NCI-H748 treated with DMSO at 0.1 percent for 48 hours (cell line): ENCODE data around the gene PLA1A.

ENCODE experiments used
- DNase-seq: peaks from one replicate; lab custom pipeline; 2025; lab: John Stamatoyannopoulos, UW

The PLA1A gene

DNA sequence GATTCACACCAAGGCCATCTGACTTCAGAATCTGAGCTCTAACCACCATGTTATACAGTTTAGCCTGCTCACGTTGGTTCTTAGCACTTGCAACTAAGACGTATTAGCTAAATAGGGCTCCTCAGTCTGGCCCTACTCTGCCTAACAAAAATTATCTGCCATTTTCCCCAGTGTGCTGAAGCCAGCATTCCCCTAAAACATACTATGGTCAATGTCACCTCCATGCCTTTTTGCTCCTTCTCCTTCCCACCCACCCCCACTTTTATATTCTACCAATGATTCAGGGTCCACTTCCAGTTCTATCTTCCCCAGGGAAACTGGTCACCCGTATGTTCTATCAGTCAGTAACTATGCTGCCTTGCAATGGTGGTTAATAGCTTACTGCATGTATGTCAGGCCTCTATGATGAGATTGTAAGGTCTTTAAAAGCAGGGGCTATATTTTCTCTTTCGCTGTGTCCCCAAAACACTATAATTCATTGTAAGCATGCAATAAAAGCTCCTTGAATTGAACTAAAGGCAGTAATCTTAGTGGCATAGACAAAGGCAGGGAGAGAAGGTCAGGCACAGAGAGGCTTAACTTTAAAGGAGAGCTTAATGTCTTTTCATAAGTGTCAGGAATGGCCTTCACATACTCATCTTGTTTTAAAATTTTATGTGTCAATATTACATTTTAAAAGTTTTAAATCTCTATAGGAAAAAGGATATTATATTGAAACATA, 39.4 kb downstream of the PLA1A start:
- no peak for DNase-seq

DNA sequence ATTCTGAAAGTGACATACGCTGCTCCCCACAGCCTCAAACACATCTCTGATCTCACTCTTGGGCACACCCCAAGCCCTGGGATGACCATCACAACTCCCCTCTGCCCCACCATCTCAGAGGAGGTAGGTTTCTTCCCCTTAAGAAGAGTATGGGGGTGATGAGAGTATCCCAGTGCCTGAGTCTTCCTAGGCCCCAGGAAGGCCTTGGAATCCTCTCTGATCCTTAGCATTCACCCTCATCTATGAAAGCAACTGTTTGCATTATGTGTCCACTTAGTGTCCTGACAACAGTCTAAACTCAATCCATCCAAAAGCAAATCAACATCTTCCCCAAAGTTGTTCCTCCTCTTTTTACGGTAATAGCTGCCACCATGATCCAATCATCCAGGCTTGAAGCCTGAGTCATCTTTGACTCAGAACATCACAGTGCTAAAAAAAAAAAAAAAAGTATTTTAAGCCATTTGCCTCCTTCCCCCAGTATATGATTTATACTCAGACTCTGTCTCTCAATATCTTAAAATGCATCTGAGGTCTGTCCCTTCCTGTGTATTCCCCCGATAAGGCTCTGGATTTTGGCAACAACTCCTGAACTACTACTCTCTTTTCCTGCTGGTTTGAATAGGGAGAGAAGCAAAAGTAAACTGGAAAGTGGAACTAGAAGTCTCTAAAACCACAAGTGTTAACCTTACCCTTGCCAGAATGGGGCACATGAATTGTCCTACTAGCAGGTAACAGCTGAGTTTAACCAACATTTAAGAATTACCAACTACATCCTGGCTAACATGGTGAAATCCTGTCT, 40.2 kb downstream of the PLA1A start:
- DNase-seq, result no peak

DNA sequence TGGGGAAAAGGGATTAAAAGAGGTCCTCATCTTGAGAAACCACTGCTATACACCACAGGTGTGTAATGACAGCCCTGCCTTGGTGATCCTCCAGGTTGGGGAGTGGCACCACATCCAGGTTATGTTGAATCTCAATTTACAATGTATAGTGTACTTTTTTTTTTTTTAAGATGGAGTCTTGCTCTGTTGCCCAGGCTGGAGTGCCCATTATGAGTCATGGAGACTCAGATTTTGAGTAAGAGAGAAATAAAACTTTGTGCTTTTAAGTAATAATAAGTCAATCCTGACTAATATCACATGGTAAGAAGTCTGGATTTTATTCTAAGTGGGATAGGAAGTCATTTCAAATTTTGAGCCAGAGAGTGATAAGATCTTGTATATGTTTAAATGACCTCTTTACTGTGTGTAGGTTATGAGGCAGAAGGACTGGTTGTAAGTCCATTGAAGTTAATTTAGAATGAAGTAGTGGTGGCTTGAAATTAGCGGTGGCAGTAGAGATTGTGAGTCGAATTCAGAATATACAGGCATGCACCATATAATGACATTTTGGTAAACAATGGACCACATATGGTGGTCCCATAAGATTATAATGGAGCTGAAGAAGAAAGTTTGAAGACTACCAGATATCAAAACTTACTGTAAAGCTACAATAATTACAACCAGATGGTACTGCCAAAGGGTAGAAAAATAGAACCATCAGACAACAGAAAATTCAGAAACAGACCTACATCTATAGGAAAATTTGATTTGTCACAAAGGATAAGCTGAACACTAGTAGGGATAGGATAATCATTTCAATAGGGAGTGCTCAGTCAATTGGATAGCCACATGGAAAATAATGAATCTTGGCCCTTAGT, 42.0 kb downstream of the PLA1A start:
- DNase-seq, result no peak

DNA sequence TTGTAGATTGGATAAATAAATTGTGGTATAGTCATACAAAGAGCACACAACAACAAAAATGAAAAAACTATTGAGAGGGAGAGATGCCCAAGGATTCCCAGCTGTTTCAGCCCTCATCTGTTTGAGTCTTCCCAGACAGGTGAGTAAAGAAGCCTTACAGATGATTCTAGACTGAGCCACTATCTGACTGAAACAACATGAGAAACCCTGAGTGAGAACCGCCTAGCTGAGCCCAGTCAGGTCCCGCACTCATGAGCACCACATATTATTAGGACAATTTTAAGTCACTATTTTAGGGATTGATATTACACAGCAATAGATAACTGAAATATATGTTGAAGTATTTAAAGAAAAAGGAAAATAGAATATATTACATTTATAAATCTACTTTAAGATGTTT, 43.7 kb downstream of the PLA1A start:
- no peak for DNase-seq

DNA sequence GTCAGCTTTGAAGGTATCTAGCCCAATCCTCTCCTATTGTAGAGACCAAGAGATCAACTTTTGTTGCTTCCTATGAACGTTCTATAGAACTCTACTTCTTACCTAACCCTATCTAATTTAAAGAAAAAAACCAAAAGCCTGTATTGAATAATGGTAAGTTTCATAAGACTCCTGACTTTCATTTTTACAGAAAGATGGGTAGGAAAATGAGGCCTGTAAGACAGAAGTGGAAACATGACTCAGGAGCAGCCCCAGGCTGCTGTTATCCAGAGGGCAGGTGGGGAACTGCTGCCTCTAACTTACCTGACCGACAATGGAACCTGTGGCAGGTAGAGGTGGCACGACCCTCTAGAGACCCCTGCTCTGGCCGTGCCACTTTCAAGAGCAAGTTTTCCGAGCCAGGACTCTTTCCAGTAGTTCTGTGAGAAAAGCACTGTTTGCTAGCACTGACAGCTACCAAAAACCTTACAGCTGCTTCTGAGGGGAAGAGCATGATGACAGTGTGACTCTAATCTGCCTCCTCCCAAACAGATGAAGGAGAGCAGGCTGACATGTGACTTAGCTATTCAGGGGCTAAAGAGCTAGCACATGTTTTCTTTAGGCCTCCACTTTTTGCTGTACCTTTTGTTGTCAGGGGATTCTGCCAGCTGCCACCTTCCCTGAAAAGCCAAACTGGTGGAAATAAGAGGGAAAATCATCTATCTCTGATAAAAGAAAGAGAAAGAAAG, 45.2 kb downstream of the PLA1A start:
- no peak for DNase-seq

DNA sequence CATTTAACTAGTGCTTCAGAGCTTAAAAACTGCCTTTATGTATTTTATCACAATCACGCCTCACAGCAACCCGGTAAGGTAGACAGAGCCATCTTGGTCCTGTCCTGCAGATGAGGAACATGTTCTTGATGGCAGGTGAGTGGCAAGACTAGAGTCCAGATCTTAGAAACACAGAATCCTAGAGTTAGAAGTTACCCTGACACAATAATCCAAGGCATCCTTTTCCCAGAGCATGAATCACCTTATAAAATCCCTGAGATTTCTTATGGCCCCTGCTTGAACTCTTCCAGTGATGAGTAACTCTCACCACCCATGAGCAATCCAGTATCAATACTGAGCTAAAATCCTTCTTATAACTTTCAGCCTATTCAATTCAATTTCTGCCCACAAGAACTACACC, 45.8 kb downstream of the PLA1A start:
- no peak for DNase-seq

DNA sequence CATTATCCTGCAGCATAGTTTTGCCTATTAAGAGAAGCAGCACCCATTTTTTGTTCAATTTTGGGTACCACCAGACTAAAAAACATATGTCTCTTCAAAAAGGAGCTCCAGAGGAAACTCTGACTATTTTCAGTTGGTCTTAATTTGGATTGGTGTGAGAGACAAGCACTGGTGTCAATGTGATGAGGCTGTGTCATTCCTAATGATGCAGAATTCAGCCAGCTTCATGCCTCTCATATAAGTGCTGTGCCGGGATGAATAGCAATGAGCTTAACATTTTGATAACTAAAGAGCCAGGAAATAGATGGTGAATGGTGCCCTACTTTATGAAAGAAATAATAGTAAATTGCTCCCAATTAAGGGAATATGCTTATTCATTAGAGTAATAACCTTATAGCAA, 46.8 kb downstream of the PLA1A start:
- DNase-seq, result no peak

DNA sequence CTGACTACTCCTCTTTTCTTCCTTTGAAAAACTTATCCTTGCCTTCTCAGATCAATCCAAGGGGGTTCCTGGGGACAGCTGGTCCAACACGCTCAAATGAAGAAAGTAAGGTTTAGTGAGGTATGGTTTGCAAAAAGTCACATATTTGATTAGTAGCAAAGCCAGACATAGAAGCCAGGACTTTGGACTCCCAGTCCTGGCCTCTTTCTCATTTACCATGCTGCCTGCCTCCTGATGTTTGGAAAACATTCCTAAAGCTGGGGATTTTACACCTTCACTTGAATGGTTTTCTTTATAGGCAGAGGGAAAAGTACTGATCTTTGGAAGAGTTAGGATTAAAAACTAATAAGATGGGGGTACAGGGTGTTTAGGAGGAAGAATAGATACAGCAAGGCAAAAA, 48.1 kb downstream of the PLA1A start:
- no peak for DNase-seq

DNA sequence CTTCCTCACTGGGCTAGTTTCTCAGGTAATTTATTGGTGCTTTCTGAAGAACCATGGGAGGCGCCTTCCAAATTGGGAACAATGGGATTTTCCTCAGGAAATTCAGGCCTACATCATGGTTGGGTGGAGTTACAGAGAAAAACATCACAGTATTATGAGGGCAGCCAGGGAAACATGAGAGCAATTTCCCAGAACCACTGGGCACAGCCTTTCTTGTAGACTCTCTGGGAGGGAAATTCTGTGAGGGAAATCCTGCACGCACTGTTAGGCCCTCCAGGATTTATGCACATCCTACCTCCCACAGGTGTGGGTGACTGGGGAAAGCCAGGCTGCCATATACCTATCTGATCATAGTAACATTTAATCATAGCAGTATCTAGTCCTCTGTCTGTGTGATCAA, 49.5 kb downstream of the PLA1A start:
- no peak for DNase-seq

DNA sequence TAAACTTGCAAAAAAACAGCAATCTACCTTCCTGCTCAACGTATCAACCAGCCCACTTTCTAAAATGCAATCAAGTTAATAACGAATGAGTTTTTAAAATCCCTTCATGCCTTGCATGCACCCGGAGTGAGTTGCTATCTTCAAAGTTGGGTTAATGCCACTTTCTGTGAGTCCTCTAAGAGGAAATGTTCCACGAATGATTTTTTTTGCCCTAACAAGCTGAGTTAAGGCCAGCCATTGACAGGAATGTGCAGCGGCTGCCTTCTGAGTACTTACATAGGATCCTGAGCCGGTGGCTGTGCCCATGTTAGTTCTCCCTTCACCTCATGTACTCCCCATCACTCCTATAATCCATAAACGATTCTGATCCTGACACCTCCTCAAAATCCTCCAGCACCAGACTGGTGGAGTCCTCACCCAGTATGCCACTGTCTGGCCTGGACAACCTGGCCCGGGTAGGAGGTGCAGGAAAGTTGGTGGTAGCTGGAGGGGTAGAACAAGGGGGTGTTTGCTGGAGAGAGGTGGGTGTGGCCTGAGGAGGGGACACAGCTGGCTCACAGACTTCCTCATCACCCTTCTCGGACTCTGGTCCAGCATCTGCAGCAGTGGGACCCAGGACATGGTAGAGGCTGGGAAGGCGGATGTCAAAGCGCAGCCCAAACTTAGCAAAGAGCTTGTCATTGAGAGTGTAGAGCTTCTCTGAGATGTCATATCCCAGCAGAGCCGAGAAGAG, 50.3 kb downstream of the PLA1A start:
- no peak for DNase-seq

DNA sequence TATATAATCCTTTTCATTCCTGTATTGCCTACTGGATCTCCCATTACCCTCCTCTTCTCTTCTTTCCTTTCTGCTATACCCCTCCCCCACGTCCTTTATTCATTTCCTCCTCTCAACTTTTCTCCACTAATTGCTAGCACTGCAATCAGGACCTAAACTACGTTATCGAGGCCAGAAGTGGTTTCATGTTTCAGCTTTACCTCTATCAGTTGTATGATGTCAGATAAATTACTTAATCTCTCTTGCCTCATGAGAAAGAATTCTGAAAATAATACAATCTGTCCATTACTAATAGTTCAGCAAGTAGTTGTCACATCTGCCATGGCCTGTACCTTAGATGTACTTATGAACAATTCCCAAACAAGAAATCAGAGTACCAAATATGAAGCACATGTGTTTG, 52.1 kb downstream of the PLA1A start:
- no peak for DNase-seq

DNA sequence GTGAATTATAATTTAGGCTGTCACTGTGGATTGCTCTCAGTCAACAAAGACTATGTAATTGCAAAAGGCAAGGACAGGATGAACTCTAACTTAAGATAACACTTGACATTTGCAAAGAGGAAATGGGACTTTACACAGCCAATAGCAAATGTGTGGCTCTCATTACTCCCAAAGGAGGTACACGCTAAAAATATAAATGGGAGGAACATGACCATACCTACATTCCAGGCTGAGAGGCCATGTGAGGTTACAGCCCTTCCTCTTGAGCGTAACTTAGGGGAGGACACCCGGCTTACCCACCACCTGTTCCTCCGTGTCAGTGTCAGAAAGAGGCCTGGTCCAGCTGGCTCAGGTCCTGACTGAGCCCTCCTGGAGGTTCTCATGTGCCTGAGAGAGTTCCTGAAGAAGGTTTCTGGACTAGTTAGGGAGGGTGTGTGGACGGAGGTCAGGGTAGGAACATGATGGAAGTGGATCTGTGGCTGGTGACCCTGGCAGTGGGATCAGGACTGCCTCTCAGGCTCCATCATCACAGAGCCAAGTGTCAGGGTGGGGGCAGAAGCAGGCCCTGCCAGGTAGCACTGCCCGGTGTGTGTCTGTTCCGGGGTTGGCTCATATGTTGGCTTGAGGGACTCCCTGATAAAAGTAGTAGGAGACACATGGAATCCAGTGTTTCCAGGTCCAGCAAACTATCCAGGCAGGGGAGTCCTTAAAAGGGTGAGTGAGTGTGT, 54.8 kb downstream of the PLA1A start:
- no peak for DNase-seq

DNA sequence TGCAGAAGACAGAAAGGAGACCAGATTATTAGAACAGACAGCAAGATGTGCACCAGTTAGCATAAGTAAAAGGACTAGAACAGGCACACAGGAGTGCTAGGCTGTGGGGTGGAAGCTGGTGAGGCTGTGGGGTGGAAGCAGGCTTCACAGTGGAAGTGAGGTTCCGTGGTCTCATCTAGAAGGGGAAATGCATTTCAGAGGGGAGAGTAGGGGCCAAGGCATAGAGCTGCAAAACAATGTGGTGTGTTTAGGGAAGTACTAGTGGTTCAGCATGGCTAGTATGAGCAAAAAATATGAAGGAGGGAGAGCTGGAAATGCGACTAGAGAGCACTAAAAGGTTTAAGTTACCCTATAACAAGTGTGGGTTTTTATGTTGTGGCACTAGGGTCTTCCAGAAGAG, 56.2 kb downstream of the PLA1A start:
- DNase-seq, result no peak

DNA sequence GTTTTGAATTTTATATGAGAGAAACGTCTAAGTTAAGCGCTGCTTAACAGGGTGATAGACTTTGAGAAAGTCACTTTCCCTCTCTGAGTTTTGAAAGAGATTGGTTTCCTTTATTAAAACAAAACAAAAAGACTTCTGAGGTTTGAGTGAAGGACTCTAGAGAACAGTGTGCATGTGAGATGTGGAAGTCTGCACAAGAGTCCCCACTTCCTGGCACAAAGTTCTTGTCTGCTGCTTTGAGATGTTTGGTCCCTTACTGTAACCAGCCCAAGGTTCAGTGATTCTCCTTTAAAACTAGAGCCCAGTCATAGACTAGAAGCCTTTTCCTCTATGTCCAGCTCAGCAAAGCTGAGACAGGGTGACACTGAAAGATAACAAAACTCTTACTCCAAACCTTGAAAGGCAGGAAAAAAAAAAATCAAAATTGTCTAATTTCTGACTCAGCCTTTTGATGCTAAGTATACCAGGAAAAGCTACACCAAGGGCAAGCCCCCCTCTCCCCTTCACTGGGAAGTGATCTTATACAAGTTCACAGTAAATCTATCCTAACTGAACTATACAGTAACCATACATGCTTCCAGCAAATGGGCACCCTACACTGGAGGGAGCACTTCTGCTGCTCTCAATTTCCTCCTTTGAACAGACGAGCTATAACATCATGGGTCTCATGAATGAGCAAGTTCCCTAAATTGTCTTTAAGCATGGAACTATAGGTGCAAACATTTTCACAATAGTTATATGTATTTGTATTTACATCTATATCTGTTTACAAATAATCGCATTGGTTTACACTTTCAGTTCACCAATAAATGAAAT, 60.4 kb downstream of the PLA1A start:
- DNase-seq, result no peak

DNA sequence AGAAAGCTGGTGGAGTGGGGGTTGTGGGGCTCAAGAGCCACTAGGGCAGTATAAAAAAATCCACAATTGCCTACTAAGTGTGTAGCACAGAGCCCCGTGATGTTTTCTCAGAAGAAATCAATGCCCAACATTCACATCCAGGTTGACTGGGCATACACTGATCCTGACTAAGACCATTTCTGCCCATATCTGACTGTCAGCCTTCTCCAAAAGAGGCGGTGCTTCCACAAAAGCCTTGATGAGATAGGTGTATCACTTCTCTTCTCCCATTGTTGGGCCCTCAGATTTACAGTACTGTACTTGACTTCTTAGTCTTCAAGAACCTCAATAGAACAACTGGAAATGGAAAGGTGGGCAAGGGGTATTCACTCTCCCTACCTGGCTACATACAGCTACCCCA, 61.3 kb downstream of the PLA1A start:
- no peak for DNase-seq

DNA sequence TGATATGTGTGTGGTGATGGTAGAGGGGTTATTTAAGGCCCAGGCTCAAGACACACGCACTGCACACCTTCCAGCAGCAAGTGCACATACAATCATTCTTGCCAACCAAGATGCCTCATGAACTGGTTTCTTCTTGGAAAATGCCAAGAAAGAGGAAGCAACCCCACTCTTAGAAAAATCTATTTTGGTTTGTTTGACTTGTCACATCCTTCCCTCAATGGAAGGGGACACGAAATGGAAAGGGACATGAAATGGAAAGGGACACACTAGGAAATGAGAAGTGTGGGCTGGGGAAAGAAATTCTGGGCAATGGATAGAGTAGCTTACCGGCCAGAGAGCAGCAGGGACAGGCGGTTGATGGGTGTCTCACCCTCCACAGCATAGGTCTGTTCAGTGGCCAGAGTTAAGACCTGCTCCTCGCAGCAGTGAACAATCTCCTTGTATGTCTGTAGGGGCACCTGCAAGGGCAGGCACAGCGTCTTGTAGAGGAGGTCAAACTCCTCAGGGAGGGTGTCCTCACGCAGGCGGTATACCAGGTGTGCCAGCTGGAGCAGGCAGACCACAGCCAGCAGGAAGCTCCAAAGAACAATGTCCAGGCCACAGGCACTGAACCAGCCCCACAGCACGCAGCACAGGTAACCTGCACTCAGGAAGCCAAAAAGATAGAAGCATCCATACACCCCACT, 62.1 kb downstream of the PLA1A start:
- no peak for DNase-seq

DNA sequence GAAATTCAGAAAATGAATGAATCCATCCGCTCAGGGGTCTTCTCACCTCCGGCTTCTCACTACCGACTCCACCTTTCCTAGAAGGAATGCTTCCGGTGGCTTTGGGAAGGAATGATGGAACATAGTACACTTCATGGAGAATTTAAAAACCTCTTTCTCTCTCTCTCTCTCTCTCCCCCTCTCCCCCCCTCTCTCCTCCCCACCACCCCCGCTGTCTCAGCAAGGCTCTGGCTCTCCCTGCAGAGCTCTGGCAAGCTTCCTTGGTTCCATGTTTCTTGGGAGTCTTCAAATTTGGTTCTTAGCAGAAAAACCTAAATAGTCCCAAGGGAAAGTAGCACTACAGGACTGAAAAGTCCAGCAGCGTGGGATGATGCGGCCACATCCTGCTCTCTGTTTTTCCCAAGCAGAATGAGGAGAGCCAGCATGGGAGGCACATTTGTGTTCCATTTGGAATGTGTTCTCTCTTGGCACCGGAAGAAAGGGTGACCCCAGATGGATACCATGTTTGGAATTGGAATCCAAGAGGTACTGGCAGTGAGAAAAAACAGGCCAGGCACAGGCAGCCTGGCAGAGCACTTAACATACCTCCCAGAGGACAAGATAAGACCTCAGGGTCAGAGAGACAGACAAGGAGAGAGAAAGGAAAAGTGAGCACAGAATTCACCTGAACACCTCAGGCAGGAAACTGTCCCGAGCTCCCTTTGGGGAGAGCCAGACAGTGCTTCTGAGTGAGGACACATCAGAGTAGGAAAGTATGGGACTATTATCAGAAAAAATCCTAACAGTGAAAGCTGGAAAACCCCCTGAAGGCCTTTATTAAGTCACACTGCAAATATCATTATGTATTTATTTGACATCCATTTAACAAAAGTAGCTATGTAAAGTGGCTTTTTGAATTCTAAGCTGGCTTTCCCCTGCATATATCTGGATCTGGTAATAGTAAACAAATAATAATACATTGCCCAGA, 63.1 kb downstream of the PLA1A start, which contains the start of gene POPDC2:
Gene POPDC2, minus strand, starts transcription at position 116 of the 967 bp plus-strand sequence. CDS start 166 bp downstream, outside the sequence.
- DNase-seq, result no peak
